ENCODE measurements around the gene IL5. TPM values are rescaled to one million over a fixed set of nuclear protein-coding genes. Genes with fewer than 3 reads are reported as not detected.
A peak's percentile ranks its signal among the peaks of the same experiment; 100 is the strongest.

The IL5 gene
- total and polyA plus RNA-seq, 2 donors from 2014 or later: not detected

DNA sequence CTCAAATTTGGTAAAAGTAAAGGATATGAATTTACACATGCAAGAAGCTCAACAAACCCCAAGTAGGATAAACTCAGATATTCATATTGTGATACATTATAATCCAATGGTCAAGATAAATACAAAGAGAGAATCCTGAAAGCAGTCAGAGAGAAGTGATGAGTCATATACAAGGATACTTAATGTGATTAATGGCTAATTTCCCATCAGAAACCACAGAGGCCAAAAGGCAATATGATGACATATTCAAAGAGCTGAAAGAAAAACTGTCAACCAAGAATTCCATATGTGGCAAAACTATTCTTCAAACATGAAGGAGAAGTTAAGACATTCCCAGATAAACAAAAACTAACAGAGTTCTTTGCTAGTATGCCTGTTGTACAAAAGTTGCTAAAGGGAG, 33.2 kb downstream of the IL5 start:
- Histone ChIP-seq H3K4me1 (ENCODE audit: control insufficient read depth in 2 of 3, insufficient read depth in 2 of 3, low read depth in 1 of 3, low read length in 3 of 3) (peaks cover 0 to 7% (median 4%) of the 10 kb centered on the region in 3 donors), H3K9ac (ENCODE audit: low read length in 3 of 3) (no peak overlapping the region), H3K27me3 (ENCODE audit: control insufficient read depth, insufficient read depth, low read length) (no peaks in the 10 kb centered on the region), H3K27ac (ENCODE audit: low read depth in 2 of 2, low read length in 2 of 2) (no peak overlapping the region), H3K36me3 (ENCODE audit: control insufficient read depth in 2 of 3, insufficient read depth in 3 of 3, low read length in 3 of 3) (no peaks in the 10 kb centered on the region), H3K9me3 (ENCODE audit: control insufficient read depth in 2 of 3, insufficient read depth in 1 of 3, low read length in 3 of 3) (peaks cover 0 to 5% (median 0%) of the 10 kb centered on the region in 3 donors), H3K4me3 (ENCODE audit: low read length in 3 of 3) (no peak overlapping the region)
- DNase-seq: no peak
- TF ChIP-seq, protein P1, sequence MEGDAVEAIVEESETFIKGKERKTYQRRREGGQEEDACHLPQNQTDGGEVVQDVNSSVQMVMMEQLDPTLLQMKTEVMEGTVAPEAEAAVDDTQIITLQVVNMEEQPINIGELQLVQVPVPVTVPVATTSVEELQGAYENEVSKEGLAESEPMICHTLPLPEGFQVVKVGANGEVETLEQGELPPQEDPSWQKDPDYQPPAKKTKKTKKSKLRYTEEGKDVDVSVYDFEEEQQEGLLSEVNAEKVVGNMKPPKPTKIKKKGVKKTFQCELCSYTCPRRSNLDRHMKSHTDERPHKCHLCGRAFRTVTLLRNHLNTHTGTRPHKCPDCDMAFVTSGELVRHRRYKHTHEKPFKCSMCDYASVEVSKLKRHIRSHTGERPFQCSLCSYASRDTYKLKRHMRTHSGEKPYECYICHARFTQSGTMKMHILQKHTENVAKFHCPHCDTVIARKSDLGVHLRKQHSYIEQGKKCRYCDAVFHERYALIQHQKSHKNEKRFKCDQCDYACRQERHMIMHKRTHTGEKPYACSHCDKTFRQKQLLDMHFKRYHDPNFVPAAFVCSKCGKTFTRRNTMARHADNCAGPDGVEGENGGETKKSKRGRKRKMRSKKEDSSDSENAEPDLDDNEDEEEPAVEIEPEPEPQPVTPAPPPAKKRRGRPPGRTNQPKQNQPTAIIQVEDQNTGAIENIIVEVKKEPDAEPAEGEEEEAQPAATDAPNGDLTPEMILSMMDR (IDR thresholded peaks at IDR 0.05; ENCODE audit: borderline replicate concordance, extremely low read depth, insufficient read depth): no peak
- no peak for FAIRE-seq
- intact Hi-C loops (cut with DNase I): no loop called here

DNA sequence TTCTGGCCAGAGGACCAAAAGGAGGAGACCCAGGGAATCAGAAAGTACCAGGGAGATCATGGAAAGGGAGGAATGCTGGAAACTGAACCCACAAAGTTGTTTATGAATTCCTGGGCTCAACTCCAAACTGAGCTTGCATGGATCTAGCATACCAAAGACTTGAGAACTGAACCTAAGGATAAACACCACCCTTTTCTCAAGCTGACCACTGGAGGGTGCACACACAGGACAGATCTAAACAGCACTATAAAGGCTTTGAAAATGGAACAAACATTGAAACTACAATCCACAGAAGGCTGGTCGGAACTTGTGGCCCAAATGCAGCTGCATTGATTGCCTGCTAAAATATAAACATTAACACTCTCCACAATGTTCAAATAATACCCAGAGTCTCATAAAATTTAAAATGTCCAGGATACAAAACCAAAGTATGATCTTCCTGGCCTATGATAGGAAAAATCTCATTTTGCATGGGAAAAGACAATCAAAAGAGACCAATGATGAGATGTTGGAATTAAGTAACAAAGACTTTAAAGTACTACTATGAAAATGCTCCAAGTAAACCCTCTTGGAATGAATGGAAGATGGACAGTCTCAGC, 37.1 kb downstream of the IL5 start:
- peaks cover 0 to 7% (median 7%) of the 10 kb centered on the region in 3 donors for H3K4me1 ChIP-seq (ENCODE audit: control insufficient read depth in 2 of 3, insufficient read depth in 2 of 3, low read depth in 1 of 3, low read length in 3 of 3)
- H3K27ac ChIP-seq (ENCODE audit: low read depth in 2 of 2, low read length in 2 of 2): no peak overlapping the region
- no peaks in the 10 kb centered on the region for H3K36me3 ChIP-seq (ENCODE audit: control insufficient read depth in 2 of 3, insufficient read depth in 3 of 3, low read length in 3 of 3)
- peaks cover 0 to 5% (median 0%) of the 10 kb centered on the region in 3 donors for H3K9me3 ChIP-seq (ENCODE audit: control insufficient read depth in 2 of 3, insufficient read depth in 1 of 3, low read length in 3 of 3)
- TF ChIP-seq, protein P1 (IDR thresholded peaks at IDR 0.05; ENCODE audit: borderline replicate concordance, extremely low read depth, insufficient read depth): peak; percentile 42
- FAIRE-seq: no peak
- no peak overlapping the region for H3K4me3 ChIP-seq (ENCODE audit: low read length in 3 of 3)
- DNase-seq: peak in 2 of 5 donors; percentile 60 to 80
- intact Hi-C loops (cut with DNase I): loop anchor here (10.0 kb wide), 1 partner anchor 121 kb away; no protein-coding TSS in a partner anchor
- H3K9ac ChIP-seq (ENCODE audit: low read length in 3 of 3): no peak overlapping the region
- H3K27me3 ChIP-seq (ENCODE audit: control insufficient read depth, insufficient read depth, low read length): no peaks in the 10 kb centered on the region

GRCh38 chr5:132505641-132506040, 37.7 kb downstream of the IL5 start:
- Histone ChIP-seq H3K27me3 (ENCODE audit: control insufficient read depth, insufficient read depth, low read length) (no peaks in the 10 kb centered on the region), H3K9ac (ENCODE audit: low read length in 3 of 3) (no peak overlapping the region), H3K4me1 (ENCODE audit: control insufficient read depth in 2 of 3, insufficient read depth in 2 of 3, low read depth in 1 of 3, low read length in 3 of 3) (peaks cover 0 to 11% (median 7%) of the 10 kb centered on the region in 3 donors), H3K4me3 (ENCODE audit: low read length in 3 of 3) (no peak overlapping the region), H3K36me3 (ENCODE audit: control insufficient read depth in 2 of 3, insufficient read depth in 3 of 3, low read length in 3 of 3) (no peaks in the 10 kb centered on the region), H3K9me3 (ENCODE audit: control insufficient read depth in 2 of 3, insufficient read depth in 1 of 3, low read length in 3 of 3) (peaks cover 0 to 5% (median 0%) of the 10 kb centered on the region in 3 donors), H3K27ac (ENCODE audit: low read depth in 2 of 2, low read length in 2 of 2) (no peak overlapping the region)
- TF ChIP-seq, protein P1 (IDR thresholded peaks at IDR 0.05; ENCODE audit: borderline replicate concordance, extremely low read depth, insufficient read depth): no peak
- FAIRE-seq: no peak
- intact Hi-C loops (cut with DNase I): loop anchor here (10.0 kb wide), 1 partner anchor 121 kb away; no protein-coding TSS in a partner anchor
- DNase-seq: no peak

Data from kidney (tissue), 14 donors.